Lower lobe of right lung (tissue), 2 donors: ENCODE results near the gene SEMG2. TPM values are rescaled to one million over a fixed set of nuclear protein-coding genes. Genes with fewer than 3 reads are reported as not detected.

ENCODE experiments used
- ATAC-seq, 2 donors: fragments of 200-7000 bp; cut with Tn5 transposase; one replicate each; pipeline ENCODE4 v1.9.1; 2020 to 2022; ENCODE audit warnings: mild to moderate bottlenecking in 2 of 2, moderate library complexity in 2 of 2
- DNase-seq: peaks from one replicate; pipeline ENCODE4 v3.0.0-alpha.2; 2020
- H3K27ac ChIP-seq: fragments of 200-600 bp; one replicate; pipeline ENCODE4 v1.8.0; 2022
- H3K27me3 ChIP-seq: fragments of 200-600 bp; one replicate; pipeline ENCODE4 v1.8.0; 2022; ENCODE audit warnings: low read depth
- H3K36me3 ChIP-seq: fragments of 200-600 bp; one replicate; pipeline ENCODE4 v1.8.0; 2022; ENCODE audit warnings: mild to moderate bottlenecking
- H3K4me1 ChIP-seq: fragments of 200-600 bp; one replicate; pipeline ENCODE4 v1.8.0; 2022
- H3K4me3 ChIP-seq: fragments of 200-600 bp; one replicate; pipeline ENCODE4 v1.8.0; 2022; ENCODE audit warnings: mild to moderate bottlenecking
- H3K9me3 ChIP-seq: fragments of 200-600 bp; one replicate; pipeline ENCODE4 v1.8.0; 2022
- intact Hi-C: fragments of 100-400 bp; cut with DNase I; formaldehyde crosslinking; loops from one replicate; pipeline ENCODE4 v1.11.0; 2022
- total RNA-seq: library from RNA; stranded (reverse); fragmentation: NEBNext Ultra II Directional; extraction: Animal tissue kit (Norgen Biotek cat#: 25700); gene quantifications from one replicate; pipeline ENCODE4 v1.2.1, GENCODE V29; 2021
- TF ChIP-seq, protein P1 (sequence below): fragments of 200-600 bp; IDR thresholded peaks from one replicate; pipeline ENCODE4 v1.8.0; 2022; ENCODE audit warnings: antibody characterized with exemption, mild to moderate bottlenecking
- donor health status: DM: no; HTN: yes; CAD: no; lungs with severe emphysema.

The SEMG2 gene
- total RNA-seq, 1 donor from 2014 or later: not detected

DNA sequence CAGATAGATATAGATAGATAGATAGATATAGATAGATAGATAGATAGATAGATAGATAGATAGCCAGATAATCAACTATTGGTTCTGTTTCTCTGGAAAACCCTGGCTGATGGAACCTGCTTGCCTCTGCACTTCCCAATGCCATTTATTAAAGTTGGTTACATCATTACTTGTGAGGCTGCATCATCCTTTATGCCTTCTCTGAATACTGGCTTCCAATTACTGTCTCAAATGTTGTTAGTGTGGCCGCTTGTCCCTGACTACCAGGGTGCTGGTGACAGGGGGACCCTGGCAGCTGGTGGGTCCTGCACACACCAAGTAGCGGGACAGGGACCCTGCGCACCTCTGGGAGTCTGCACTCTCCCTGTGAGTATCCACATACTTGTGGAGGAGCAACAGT lies 37.1 kb downstream of the SEMG2 start:
- DNase-seq: no peak
- no peak for ATAC-seq
- intact Hi-C loops: no loop called here
- H3K9me3 ChIP-seq: no peaks in the 10 kb centered on the region
- TF ChIP-seq, protein P1, sequence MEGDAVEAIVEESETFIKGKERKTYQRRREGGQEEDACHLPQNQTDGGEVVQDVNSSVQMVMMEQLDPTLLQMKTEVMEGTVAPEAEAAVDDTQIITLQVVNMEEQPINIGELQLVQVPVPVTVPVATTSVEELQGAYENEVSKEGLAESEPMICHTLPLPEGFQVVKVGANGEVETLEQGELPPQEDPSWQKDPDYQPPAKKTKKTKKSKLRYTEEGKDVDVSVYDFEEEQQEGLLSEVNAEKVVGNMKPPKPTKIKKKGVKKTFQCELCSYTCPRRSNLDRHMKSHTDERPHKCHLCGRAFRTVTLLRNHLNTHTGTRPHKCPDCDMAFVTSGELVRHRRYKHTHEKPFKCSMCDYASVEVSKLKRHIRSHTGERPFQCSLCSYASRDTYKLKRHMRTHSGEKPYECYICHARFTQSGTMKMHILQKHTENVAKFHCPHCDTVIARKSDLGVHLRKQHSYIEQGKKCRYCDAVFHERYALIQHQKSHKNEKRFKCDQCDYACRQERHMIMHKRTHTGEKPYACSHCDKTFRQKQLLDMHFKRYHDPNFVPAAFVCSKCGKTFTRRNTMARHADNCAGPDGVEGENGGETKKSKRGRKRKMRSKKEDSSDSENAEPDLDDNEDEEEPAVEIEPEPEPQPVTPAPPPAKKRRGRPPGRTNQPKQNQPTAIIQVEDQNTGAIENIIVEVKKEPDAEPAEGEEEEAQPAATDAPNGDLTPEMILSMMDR: no peak
- H3K4me3 ChIP-seq: no peak overlapping the region
- H3K27me3 ChIP-seq: no peaks in the 10 kb centered on the region
- H3K4me1 ChIP-seq: peaks cover 15% of the 10 kb centered on the region
- H3K36me3 ChIP-seq: no peaks in the 10 kb centered on the region
- H3K27ac ChIP-seq: no peak overlapping the region

GRCh38 chr20:45258664-45259063 lies 37.5 kb downstream of the SEMG2 start:
- Histone ChIP-seq H3K27ac (no peak overlapping the region), H3K4me3 (no peak overlapping the region), H3K36me3 (no peaks in the 10 kb centered on the region), H3K9me3 (no peaks in the 10 kb centered on the region), H3K4me1 (peaks cover 15% of the 10 kb centered on the region), H3K27me3 (no peaks in the 10 kb centered on the region)
- DNase-seq: no peak
- ATAC-seq: no peak
- TF ChIP-seq, protein P1: no peak
- intact Hi-C loops: no loop called here

DNA sequence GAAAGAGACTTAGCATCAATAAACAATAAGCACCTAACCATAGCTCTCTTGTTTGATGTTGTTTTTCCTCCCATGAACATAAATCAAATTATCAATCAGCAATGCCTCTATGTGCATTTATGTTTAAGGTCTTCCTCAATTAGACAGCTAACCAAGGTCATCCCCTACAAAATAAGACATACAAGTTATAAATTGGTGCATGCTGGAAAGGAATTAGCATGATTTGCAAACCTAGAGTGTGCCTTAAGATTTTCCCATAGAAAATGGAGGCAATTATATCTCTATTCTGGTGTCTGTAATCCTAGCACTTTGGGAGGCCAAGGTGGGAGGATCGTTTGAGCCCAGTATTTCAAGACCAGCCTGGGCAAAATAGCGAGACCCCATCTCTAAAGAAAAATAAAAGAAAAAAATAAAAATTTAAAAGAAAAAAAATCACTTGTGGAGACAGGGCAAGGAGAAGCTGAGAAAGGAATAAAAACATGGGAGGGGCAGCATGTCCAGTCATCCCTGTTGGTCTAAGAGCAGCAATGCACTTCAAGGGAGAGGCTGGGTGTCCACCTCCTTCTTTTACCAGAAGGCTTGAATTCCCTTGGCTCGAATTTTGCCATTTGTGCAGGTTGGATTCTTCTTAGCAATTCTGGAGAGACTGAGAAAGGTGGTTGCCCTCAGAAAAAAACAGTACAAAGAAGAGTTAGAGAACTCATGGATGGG lies 42.5 kb downstream of the SEMG2 start:
- no peaks in the 10 kb centered on the region for H3K9me3 ChIP-seq
- no peak for ATAC-seq
- no peaks in the 10 kb centered on the region for H3K36me3 ChIP-seq
- H3K27me3 ChIP-seq: no peaks in the 10 kb centered on the region
- intact Hi-C loops: no loop called here
- TF ChIP-seq, protein P1: no peak
- no peak for DNase-seq
- no peaks in the 10 kb centered on the region for H3K4me1 ChIP-seq
- H3K4me3 ChIP-seq: no peak overlapping the region
- H3K27ac ChIP-seq: no peak overlapping the region

DNA sequence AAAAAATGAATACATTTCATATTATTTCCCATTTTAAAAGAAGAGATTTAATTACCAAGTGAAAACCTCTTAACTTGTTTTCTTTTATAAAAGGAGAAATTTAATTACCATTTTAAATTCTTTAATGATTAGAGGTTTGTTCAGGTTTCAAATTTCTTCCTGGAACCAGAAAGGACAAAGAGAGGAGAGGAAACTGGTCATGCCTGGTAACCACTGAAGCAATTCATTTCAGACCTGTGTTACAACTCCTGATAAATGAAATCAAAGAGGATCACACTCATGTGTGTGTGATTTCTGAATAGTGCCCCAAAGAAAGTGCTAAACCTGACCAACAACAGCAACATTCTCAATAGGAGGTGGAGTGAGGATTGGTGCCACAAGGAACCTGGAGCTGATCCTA lies 45.8 kb downstream of the SEMG2 start:
- ATAC-seq (no peak), DNase-seq (no peak)
- Histone ChIP-seq H3K36me3 (no peaks in the 10 kb centered on the region), H3K4me3 (no peak overlapping the region), H3K27ac (no peak overlapping the region), H3K9me3 (no peaks in the 10 kb centered on the region), H3K27me3 (no peaks in the 10 kb centered on the region), H3K4me1 (no peaks in the 10 kb centered on the region)
- TF ChIP-seq, protein P1: no peak
- intact Hi-C loops: no loop called here

GRCh38 chr20:45268531-45268930 lies 47.4 kb downstream of the SEMG2 start:
- H3K4me3 ChIP-seq: no peak overlapping the region
- intact Hi-C loops: no loop called here
- H3K36me3 ChIP-seq: no peaks in the 10 kb centered on the region
- ATAC-seq (peak in 1 of 2 donors; percentile 53), DNase-seq (no peak)
- no peaks in the 10 kb centered on the region for H3K9me3 ChIP-seq
- no peaks in the 10 kb centered on the region for H3K27me3 ChIP-seq
- H3K27ac ChIP-seq: no peak overlapping the region
- no peaks in the 10 kb centered on the region for H3K4me1 ChIP-seq
- TF ChIP-seq, protein P1: no peak
